CMK (cell line): Measurements from ENCODE around the gene FGFR1OP2.

Experiments
- DNase-seq: peaks from one replicate; pipeline ENCODE4 v3.0.0-alpha.2; 2010; ENCODE audit warnings: low read depth

The FGFR1OP2 gene

DNA sequence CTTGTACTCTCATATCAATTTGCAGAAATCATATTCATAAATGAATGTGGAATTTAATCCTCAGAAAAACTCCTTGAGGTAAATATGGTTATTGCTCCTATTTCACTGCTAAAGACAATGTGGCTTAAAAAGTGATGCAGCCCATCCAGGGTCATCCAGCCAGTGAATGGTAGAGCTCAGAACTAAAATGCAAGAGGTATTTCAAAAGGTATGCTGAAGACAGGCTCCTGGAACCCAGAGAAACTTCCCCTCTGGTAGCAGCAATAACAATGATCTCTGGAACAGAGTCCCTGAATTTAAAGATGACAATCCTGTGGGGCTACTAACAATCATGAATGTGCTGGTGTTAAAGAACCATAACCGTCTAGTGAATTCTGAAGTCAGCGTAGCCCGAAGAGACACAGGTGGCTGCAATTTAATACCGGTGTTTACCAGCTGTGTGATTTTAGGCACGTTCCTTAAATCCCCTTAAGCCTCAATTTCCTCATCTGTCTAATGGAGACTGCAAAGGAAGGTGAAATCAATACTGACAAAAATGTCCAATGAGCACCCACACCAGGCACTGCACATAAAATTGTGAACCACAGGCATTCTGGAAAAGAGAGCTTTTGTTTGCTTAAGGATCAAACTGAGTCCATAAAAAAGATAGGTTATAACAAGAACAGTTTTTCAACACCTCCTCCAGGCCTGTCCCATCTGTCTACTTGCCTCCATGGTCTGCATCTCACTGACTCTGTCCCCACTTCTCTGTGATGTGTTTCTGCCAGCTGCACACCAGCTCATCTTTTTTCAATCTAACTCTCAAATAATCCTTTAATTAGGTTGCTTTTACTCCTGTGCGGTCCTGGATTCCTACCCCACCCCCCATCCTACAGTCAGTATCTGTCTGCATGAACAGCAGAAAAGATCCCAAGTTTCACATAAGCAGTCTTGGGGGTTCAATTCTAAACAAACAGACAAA lies 65.4 kb downstream of the FGFR1OP2 start:
- DNase-seq, result no peak

DNA sequence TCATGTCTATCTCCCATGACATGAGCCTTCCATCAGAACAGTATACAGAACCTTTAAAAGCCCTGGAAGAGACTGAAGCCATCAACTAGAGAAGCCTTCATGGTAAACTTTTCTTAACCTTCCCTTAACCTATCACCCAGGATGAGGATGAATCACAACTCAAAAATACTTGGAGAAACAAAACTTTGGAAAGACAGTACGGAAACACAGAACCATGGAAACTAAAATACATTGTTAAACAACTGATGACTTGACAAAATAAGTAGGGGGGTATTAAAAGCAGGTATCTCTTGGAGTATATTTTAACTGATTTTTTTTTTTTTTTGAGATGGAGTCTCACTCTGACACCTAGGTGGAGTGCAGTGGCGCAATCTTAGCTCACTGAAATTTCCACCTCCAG lies 67.2 kb downstream of the FGFR1OP2 start:
- DNase-seq, result no peak

DNA sequence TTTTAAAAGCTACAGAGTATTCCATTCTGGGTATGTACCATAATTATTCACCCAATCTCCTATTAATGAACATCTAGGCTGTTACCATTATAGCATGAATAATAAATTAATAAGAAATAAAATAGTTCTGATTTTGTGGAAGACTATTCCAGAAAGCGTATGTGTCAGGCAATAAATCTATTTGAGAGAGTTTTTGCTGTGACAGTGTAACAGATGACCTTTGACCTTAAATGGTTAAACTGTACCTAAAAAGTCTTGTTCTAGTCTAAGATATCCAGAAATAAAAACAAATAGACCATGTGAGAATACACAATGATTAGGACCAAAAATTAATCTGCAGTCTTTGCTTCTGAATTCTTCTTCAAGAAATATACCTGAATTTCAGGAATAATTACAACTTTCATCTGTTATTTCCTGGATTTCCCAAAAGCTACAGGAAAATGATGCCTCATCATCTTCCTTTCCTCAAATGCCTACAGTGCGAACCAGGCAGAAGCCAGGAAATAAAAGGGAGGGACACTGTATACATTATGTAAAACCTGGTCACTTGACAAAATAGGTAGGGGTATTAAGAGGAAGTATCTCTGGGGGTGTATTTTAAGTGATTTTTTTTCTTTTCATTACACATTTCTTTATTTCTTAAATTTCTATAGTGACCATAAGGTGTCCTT lies 68.7 kb downstream of the FGFR1OP2 start:
- no peak for DNase-seq

DNA sequence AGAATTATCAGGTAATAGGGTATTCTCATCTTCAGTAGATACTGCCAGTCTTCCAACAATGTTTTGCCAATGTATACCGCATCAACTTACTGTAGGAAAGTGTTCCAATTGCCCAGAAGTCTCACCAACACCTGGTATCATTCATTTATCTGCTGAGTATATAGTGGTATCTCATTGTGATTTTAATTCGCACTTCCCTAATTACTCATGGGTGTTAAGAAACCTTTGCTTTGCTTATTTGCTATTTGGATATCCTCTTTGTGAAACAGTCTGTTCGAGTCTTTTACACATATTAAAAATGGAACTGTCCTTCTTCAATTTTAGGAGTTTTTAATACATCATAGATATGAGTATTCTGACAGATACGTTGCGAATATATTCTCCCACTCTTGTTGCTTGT lies 69.8 kb downstream of the FGFR1OP2 start:
- DNase-seq, result no peak

DNA sequence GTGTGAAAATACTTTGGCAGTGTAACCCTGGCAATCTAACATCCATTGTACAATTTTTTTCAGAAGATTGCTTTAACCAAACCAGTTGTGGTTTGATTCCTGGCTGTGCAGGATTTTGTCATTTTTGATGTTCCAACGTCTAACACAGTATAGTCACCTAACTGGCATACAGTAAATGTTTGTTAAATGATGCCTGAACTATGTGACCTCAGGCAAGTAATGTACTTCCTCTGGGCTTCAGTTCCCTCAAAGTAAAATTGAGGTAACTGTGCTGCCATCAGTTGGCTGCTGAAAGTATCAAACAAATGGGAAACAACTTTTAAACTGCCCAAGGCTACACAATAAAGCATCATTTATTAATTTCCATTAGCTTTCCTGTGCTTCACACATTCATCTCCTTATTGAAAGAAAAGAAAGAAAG lies 71.6 kb downstream of the FGFR1OP2 start:
- DNase-seq, result no peak

DNA sequence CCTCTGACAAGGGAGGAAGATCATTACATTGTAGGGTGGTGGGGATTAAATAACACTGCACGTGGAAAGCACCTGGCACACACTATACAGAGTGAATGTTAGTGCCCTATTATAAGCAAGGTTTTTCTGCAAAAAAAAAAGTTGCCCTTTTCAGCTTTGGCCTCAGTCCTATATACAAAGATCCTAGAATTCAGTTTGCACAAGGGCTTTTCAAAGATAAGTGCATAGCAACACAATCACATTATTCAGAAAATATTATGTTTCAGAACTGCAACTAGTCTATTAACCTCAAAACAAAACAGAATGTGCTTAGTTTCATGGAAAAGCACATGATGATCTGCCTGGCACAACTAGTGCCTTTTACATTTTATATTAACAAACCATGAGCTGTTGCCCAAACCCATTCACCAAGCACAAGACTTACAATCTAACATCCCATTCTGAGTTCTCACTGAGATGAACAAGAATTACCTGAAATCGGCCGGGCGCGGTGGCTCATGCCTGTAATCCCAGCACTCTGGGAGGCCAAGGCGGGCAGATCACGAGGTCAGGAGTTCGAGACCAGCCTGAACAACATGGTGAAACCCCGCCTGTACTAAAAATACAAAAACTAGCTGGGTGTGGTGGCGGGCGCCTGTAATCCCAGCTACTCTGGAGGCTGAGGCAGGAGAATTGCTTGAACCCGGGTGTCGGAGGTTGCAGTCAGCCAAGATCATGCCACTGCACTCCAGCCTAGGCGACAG lies 74.1 kb downstream of the FGFR1OP2 start:
- DNase-seq, result no peak

DNA sequence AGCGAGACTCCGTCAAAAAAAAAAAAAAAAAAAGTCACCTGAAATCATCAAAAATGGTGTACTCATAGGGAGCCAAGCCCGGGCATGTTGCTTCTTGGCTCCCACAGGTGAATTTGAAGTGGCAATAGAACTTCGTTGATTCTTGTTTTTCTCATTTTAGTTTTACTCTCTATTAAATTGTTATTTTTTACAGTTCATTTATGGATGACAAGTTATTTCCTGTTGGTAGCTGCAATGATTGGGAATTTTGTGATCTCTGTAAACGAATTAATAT lies 74.6 kb downstream of the FGFR1OP2 start:
- no peak for DNase-seq

DNA sequence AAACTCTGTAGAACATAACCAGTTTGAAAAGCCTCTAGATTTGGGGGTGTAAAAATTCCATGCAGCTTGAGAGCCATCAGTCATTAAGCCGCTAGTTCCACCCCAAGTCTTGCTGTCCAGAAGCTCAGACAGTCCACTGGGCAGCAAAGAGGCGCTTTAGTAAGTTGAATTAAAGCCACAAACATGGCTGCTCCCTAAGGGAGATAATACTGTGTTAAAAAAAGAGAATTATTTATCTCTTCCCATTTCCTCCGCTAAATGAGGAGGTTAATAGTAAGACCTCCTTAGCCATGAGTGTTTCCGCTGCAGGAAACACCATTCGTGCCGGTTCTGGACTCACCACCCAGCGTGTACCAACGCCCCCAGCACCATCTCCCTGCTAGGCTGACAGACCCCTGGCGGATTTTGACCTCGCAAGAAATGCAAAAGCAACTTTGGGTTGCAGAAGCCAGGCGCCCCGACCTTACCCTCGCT lies 75.4 kb downstream of the FGFR1OP2 start:
- DNase-seq, result no peak

DNA sequence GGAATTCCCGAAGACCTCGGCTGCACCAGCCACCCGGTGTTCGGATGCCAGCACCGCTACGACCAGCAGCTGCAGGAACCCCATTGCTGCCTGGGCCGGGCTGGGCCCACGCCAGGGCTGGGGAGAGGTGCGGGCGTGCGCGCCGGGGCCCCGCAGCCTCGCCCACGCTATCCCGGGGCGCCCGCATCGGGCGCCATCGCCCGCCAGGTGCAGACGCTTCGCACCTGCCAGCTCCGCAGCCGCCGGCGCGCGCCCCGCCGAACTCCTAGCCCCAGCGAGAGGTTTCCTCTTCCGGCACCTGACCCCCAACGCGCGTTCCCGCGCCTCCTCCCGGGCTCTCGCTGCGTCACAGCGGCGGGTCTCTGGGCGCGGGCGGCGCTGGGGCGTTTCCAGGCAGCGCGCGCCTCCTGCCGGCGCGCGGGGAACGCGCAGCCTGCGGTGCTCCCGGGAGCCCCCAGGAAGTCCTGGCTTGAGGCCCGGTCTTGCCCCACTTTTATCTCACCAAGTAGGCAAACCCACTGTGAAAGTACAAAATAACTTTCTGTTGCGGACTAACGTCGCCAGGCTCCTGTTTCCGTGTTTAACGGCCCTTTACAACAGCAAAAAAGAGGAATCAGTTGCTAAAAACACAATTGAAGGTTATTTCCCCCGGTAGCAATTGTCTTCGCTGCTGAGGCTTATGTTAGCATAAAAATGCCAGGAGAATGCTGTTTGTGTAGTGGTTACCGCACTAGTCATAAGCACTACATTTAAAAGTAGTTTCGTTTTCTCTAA lies 76.0 kb downstream of the FGFR1OP2 start, which contains the start of gene TM7SF3:
TSS of gene TM7SF3 (minus strand) at position 300 of the 774 bp plus-strand sequence. CDS start at position 84, 216 bp downstream.
- DNase-seq, result peak; percentile 68

DNA sequence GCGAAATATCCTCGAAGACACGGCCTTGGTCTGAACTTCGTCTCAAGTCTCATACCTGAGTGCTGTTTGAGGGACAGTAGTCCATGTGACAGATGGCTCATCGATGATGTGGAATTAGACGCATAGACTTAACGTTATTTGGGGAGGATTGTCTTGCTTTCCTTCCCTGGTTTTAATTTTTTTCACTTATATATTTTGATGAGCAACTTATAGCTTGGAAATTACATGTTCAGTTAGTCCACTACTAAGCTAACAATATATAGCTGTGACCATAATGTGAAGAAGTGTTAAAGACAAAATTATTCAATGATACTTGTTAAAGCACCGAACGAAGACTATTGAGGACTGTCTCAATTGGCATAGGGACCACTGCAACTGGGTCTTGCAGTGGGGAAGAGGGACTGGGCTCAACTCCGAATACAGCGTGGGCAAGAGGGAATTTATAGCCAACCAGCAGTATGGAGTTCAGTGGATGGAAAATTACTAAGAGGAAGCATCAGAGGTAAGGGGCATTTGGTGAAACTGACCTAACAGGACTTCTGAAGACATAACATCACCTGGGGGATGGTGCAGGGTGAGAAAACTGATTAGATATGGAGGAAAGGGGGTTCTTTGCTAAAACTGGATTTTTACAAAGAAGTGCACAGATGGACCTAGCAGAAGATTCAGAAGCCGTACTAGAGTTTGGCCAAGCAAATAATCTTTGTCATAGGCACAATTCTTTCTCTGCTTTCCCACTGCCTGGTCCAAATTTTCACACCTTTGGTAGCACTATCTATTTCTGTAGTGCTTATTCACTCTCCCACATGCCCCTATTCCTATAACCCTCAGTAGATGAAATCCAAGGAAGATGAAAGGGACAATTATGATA lies 76.8 kb downstream of the FGFR1OP2 start:
- no peak for DNase-seq

DNA sequence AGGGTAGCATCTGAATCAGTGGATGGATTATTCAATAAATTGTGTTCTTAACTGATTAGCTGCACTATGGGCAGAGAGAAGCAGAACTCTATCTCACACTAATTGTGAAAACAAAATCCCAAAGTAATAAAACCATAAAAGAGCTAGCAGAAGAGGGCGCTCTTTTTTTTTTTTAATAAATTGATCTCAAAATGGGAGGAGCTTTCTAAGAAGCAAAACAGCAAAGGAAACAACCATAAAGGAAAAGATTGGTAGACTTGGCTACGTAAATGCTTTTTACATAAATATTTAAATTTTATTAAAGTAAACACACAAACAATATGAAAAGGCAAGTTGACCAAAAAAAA lies 77.4 kb downstream of the FGFR1OP2 start:
- no peak for DNase-seq
